Ishikawa (cell line): ENCODE results near the gene HAL.

Source experiments
- CREB1 ChIP-seq: IDR thresholded peaks from 2 replicates; pipeline ENCODE4 v1.6.1; 2012; ENCODE audit warnings: low read depth
- EGR1 ChIP-seq: IDR thresholded peaks from 2 replicates; pipeline ENCODE4 v1.6.1; 2012
- EP300 ChIP-seq: IDR thresholded peaks from 2 replicates; pipeline ENCODE4 v1.6.1; 2012; ENCODE audit warnings: borderline replicate concordance
- FOXM1 ChIP-seq: IDR thresholded peaks from 2 replicates; pipeline ENCODE4 v1.6.1; 2012; ENCODE audit warnings: low read depth, borderline replicate concordance
- MAX ChIP-seq: IDR thresholded peaks from 2 replicates; pipeline ENCODE4 v1.6.1; 2012
- RAD21 ChIP-seq: IDR thresholded peaks from 2 replicates; pipeline ENCODE4 v1.6.1; 2012; ENCODE audit warnings: low read depth
- TAF1 ChIP-seq: IDR thresholded peaks from 2 replicates; pipeline ENCODE4 v1.6.1; 2012; ENCODE audit warnings: low read depth, mild to moderate bottlenecking
- TEAD4 ChIP-seq: IDR thresholded peaks from 2 replicates; pipeline ENCODE4 v1.6.1; 2012
- USF1 ChIP-seq: IDR thresholded peaks from 2 replicates; pipeline ENCODE4 v1.6.1; 2012
- YY1 ChIP-seq: IDR thresholded peaks from 2 replicates; pipeline ENCODE4 v1.6.1; 2012; ENCODE audit warnings: low read depth

GRCh38 chr12:95993907-95994306, 2.2 kb downstream of the HAL start:
- TF ChIP-seq EGR1 = no peak
- TF ChIP-seq YY1 = no peak
- TF ChIP-seq MAX = no peak
- TF ChIP-seq FOXM1 = no peak
- no peak for TF ChIP-seq TEAD4
- TF ChIP-seq USF1 = no peak
- TF ChIP-seq RAD21 = no peak
- no peak for TF ChIP-seq TAF1
- no peak for TF ChIP-seq EP300
- no peak for TF ChIP-seq CREB1
